GM19452 (cell line): Measurements from ENCODE around the gene NKX3-2.

Experiments
- ATAC-seq: cut with Tn5 transposase; IDR thresholded peaks from one replicate; pipeline ENCODE4 v1.9.1; 2021; ENCODE audit not compliant: unreplicated experiment

Gene NKX3-2

DNA sequence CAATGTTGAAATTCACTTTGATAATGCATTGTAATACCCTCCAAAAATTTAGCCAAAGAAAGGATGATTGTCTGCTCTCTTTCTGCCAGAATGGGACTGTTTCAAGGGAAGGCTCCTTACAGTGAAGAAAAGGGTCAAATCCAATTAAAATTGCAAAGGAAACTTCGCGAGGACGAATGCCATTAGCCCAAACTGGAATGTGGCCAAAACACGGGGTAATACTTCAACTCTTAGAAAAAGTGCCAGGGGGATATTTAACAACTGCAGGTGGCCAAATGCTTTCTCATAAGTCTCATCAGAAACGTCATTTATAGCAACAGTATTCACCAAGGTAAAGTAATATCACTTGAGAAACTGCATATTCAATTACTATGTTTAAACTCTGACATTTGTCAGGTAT lies 29.0 kb downstream of the NKX3-2 start:
- ATAC-seq: no peak

DNA sequence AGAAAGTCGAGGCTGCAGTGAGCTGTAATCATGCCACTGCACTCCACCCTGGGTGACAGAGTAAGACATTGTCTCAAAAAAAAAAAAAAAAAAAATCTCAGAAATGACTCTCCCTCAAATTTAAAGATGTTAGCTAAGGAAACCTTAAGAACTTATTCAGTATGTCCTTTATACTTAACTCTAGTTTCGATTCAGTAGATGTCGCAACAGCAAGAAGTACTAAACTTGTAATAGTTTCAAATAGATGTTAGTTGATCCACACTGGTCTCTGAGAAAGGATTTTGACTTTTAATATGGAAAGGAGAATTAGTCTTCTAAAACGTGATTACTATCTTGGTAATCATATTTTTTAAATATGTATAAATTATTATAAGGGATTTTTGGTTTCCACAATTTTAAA lies 29.6 kb downstream of the NKX3-2 start:
- no peak for ATAC-seq

DNA sequence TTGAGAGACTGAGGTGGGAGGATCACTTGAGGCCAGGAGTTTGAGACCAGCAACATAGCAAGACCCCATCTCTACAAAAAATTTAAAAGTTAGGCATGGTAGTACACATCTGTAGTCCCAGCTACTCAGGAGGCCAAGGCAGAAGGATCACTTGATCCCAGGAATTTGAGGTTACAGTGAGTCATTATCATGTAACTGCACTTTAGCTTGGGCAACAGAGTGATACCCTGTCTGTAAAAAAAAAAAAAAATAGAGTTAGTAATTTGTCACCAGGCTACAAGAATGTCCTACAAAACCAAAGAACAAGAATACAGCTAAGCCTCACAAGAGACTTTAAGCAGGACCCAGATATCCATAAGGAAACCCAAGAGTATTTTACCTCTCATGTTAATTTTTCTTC lies 33.2 kb downstream of the NKX3-2 start:
- no peak for ATAC-seq

DNA sequence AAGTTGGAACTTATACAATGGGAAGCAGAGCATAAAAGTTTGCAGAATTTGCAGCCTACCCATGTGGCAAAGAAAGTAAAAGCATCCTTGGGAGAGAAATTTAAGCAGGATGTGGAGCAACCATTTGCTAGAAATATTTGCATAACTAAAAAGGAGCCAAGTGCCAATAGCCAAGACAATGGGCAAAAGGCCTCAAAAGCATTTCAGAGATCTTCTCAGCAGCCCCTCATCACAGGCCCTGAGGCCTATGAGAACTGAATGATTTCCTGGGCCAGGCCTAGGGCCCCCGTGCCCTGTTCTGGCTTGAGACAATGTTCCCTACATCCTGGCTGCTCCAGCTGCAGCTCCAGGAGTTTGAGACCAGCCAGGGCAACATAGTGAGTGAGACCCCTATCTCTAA lies 34.9 kb downstream of the NKX3-2 start:
- ATAC-seq: no peak

DNA sequence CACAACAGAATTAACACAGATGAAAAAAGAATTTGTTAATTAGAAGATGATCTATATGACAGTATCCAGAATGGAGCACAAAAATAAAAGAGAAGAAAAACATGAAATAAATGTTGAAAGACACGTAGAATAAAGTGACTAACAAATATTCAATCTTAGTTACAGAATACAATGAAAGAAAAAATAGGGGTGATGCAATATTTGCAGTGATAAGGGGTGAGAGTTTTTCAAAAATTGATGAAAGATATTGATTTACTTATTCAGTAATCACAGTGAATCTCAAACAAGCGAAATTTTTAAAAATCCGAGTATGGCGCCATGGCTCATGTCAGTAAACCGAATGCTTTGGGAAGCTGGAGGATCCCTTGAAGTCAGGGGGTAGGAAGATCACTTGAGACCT lies 39.9 kb downstream of the NKX3-2 start:
- no peak for ATAC-seq

DNA sequence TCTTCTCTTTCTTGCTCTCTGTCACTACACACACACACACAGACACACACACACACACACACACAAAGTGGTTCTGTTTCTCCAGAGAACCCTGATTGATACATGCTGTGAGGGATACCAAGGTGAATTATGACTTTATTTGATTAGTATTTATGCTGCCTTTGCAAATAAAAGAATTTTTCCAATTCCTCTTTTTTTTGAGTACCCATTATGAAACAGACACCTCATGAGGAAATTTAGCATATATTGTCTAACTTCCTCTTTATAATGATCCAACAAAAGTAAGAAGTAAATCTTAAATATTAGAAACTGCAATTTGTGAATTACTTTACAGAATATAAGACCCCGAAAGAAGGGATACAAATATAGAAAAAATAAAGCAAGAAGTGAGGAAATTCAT lies 45.8 kb downstream of the NKX3-2 start:
- ATAC-seq: no peak

DNA sequence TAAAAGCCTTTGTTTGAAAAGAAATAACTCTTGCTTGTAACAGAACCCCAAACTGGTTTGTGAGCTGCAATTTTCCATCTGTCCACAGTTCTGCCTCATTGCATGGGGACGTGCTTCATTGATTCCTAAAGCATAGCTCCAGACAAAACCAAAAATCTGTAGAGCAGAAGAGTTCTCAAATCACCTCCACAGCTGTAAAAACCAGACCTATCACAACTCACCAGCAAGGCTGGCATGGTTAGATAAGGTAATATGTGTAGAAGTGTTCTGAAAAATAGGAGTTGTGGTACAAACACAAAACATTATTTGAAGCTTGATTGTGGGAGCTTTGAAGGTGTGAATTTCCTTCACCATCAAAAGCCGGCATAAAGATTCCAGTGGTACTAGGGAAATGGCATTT lies 47.7 kb downstream of the NKX3-2 start:
- ATAC-seq: no peak

DNA sequence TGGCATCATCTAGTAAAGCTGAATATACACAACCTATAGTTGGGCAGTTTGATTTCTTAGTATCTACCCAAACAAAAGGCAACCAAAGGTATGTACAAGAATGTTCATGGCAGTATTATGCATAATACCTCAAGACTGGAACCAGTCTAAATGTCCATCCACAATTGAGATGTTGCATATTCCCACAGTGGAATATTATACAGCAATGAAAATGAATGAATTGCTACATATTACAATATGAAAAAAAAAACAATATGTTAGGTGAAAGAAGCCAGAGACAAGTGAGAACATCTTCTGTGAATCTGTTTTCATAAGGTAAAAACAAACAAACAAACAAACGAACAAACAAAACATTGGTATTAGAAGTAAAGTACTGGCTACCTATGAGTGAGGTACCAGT lies 48.6 kb downstream of the NKX3-2 start:
- no peak for ATAC-seq

DNA sequence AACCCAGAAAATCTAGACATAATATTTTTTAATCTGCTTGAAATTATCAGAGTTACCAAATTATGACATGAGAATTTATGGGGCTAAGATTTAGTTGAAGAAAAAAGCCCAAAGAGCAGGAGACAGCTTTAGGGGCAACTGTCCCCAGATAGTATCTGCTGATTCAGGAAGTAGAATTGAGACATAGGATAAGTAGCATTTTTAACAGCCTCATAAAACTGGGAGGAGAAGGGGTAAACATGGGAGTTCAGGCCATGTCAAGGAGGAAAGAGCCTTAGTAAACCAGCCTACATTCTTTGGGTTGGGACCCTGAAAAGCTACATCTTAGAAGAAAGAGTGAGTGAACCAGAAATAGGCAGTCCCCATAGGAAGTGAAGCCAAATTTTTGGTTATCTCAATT lies 50.5 kb downstream of the NKX3-2 start:
- ATAC-seq: no peak

DNA sequence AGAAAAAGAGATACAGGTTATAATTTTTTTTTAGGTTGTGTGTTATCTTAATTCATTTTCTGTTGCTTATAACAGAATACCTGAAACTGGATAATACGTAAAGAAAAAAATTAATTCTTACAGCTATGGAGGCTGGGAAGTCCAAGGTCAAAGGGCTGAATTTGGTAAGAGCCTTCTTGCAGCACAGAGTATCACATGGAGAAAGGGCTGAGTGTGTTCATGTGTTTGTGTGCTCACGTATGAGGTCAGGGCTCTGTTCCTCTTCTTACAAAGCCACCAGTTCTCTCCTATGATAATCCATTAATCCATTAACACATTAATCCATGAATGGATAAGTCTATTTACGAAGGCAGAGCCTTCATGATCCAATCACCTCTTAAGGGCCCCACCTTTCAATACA lies 51.6 kb downstream of the NKX3-2 start:
- no peak for ATAC-seq
